HepG2 (cell line): ENCODE measurements around the gene IRX3.
A peak's percentile ranks its signal among the peaks of the same experiment; 100 is the strongest.

Experiments
- CBX1 ChIP-seq: IDR thresholded peaks from one replicate; pipeline ENCODE4 v1.6.1; 2016; ENCODE audit warnings: antibody characterized with exemption, low read depth
- CTCF ChIP-seq: sonication (generic); formaldehyde crosslinking; IDR thresholded peaks from 2 replicates; pipeline ENCODE4 v1.5.0; 2020; ENCODE audit warnings: mild to moderate bottlenecking, missing genetic modification reagents, moderate library complexity
- ELK4 ChIP-seq: sonication (generic); formaldehyde crosslinking; IDR thresholded peaks from 2 replicates; pipeline ENCODE4 v1.9.0; 2021; ENCODE audit warnings: missing genetic modification reagents, borderline replicate concordance
- SSRP1 ChIP-seq: IDR thresholded peaks from 2 replicates; pipeline ENCODE4 v1.6.1; 2016; ENCODE audit warnings: control low read depth
- TAF1 ChIP-seq: sonication (generic); formaldehyde crosslinking; IDR thresholded peaks from 2 replicates; pipeline ENCODE4 v1.4.0; 2020; ENCODE audit warnings: missing genetic modification reagents
- TBL1XR1 ChIP-seq: fragments of 150-350 bp; IDR thresholded peaks from 2 replicates; pipeline ENCODE4 v1.6.1; 2014; ENCODE audit warnings: borderline replicate concordance, low read length; ENCODE audit not compliant: partially characterized antibody
- YY1 ChIP-seq: IDR thresholded peaks from 2 replicates; pipeline ENCODE4 v1.6.1; 2011; ENCODE audit warnings: low read length, low read depth, moderate library complexity, mild to moderate bottlenecking; ENCODE audit not compliant: insufficient read depth, insufficient replicate concordance
- ZHX1 ChIP-seq: sonication (generic); formaldehyde crosslinking; IDR thresholded peaks from 2 replicates; pipeline ENCODE4 v1.8.1; 2022; ENCODE audit warnings: low read depth, mild to moderate bottlenecking, missing genetic modification reagents
- ZNF652 ChIP-seq: IDR thresholded peaks from 2 replicates; pipeline ENCODE4 v1.6.1; 2016; ENCODE audit warnings: low read depth, borderline replicate concordance
- TF ChIP-seq, protein P1 (sequence below), 2 experiments: sonication (generic) in 1 of 2; formaldehyde crosslinking in 1 of 2; IDR thresholded peaks; 2 replicates each; pipeline versions ENCODE4 v1.4.0 to v1.6.1; 2018 to 2020; ENCODE audit warnings: missing genetic modification reagents in 2 of 2, borderline replicate concordance in 1 of 2, low read depth in 1 of 2, mild to moderate bottlenecking in 1 of 2, missing biosample characterization in 1 of 2
- TF ChIP-seq, protein P2 (sequence below), 2 experiments: IDR thresholded peaks; 2 replicates each; pipeline ENCODE4 v1.6.1; 2011 to 2012; ENCODE audit warnings: low read length in 2 of 2, borderline replicate concordance in 1 of 2, low read depth in 1 of 2, mild to moderate bottlenecking in 1 of 2, moderate library complexity in 1 of 2

- TF ChIP-seq ZHX1 (no peak), CTCF (CRISPR knock-in tag) (peak; percentile 84), ZNF652 (CRISPR knock-in tag) (no peak), TBL1XR1 (no peak), ELK4 (CRISPR knock-in tag) (no peak), TAF1 (CRISPR knock-in tag) (no peak), CBX1 (no peak), SSRP1 (CRISPR knock-in tag) (no peak), YY1 (peak; percentile 20)
- TF ChIP-seq, protein P1, sequence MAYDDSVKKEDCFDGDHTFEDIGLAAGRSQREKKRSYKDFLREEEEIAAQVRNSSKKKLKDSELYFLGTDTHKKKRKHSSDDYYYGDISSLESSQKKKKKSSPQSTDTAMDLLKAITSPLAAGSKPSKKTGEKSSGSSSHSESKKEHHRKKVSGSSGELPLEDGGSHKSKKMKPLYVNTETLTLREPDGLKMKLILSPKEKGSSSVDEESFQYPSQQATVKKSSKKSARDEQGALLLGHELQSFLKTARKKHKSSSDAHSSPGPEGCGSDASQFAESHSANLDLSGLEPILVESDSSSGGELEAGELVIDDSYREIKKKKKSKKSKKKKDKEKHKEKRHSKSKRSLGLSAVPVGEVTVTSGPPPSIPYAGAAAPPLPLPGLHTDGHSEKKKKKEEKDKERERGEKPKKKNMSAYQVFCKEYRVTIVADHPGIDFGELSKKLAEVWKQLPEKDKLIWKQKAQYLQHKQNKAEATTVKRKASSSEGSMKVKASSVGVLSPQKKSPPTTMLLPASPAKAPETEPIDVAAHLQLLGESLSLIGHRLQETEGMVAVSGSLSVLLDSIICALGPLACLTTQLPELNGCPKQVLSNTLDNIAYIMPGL (CRISPR knock-in tag; IDR thresholded peaks at IDR 0.05; ENCODE audit: borderline replicate concordance in 1 of 2, low read depth in 1 of 2): 0 out of 4 replicates have a peak, but pooled peaks have one; percentile 24 to 26
- TF ChIP-seq, protein P2, sequence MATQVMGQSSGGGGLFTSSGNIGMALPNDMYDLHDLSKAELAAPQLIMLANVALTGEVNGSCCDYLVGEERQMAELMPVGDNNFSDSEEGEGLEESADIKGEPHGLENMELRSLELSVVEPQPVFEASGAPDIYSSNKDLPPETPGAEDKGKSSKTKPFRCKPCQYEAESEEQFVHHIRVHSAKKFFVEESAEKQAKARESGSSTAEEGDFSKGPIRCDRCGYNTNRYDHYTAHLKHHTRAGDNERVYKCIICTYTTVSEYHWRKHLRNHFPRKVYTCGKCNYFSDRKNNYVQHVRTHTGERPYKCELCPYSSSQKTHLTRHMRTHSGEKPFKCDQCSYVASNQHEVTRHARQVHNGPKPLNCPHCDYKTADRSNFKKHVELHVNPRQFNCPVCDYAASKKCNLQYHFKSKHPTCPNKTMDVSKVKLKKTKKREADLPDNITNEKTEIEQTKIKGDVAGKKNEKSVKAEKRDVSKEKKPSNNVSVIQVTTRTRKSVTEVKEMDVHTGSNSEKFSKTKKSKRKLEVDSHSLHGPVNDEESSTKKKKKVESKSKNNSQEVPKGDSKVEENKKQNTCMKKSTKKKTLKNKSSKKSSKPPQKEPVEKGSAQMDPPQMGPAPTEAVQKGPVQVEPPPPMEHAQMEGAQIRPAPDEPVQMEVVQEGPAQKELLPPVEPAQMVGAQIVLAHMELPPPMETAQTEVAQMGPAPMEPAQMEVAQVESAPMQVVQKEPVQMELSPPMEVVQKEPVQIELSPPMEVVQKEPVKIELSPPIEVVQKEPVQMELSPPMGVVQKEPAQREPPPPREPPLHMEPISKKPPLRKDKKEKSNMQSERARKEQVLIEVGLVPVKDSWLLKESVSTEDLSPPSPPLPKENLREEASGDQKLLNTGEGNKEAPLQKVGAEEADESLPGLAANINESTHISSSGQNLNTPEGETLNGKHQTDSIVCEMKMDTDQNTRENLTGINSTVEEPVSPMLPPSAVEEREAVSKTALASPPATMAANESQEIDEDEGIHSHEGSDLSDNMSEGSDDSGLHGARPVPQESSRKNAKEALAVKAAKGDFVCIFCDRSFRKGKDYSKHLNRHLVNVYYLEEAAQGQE (IDR thresholded peaks at IDR 0.05; ENCODE audit: borderline replicate concordance in 1 of 2, low read depth in 1 of 2, low read length in 2 of 2): no peak
Observed at GRCh38 chr16:54244061-54244886, 42.3 kb downstream of the IRX3 start.
